Erythroblast (primary cell): ENCODE data around the gene ACTN1.

ENCODE experiments used
- GATA1 ChIP-seq: IDR thresholded peaks from 2 replicates; pipeline ENCODE4 v1.6.1; 2011; ENCODE audit warnings: low read depth, mild to moderate bottlenecking, control low read depth, low read length, moderate library complexity
- POLR2A ChIP-seq: IDR thresholded peaks from 2 replicates; pipeline ENCODE4 v1.6.1; 2011; ENCODE audit warnings: mild to moderate bottlenecking, low read length

- TF ChIP-seq POLR2A (no peak), GATA1 (no peak)
Observed at GRCh38 chr14:68984686-68985085, 5.6 kb upstream of the ACTN1 start.
